Lung (tissue), 12 donors: ENCODE data around the gene BEST1. TPM values are rescaled to one million over a fixed set of nuclear protein-coding genes. Genes with fewer than 3 reads are reported as not detected.

ENCODE experiments used
- ATAC-seq: fragments of 200-7000 bp; cut with Tn5 transposase; one replicate; pipeline ENCODE4 v1.9.1; 2020; ENCODE audit warnings: moderate number of reproducible peaks; ENCODE audit not compliant: insufficient read depth, low FRiP score
- DNase-seq, 3 donors: peaks; one replicate each; pipeline ENCODE4 v3.0.0-alpha.2; 2013 to 2017
- H3K27ac ChIP-seq, 2 donors: one replicate each; pipeline ENCODE4 v1.5.1; 2013; ENCODE audit warnings: mild to moderate bottlenecking in 2 of 2, moderate library complexity in 2 of 2, control low read depth in 1 of 2, inconsistent platforms in 1 of 2, low read depth in 1 of 2, low read length in 1 of 2
- H3K27me3 ChIP-seq, 3 donors: one replicate each; pipeline ENCODE4 v1.5.1; 2013; ENCODE audit warnings: low read length in 2 of 3; ENCODE audit not compliant: control insufficient read depth in 3 of 3, insufficient read depth in 3 of 3
- H3K36me3 ChIP-seq, 4 donors: one replicate each; pipeline ENCODE4 v1.5.1; 2013; ENCODE audit warnings: low read length in 4 of 4, mild to moderate bottlenecking in 1 of 4, moderate library complexity in 1 of 4; ENCODE audit not compliant: control insufficient read depth in 4 of 4, insufficient read depth in 4 of 4
- H3K4me1 ChIP-seq, 5 donors: one replicate each; pipeline ENCODE4 v1.5.1; 2013; ENCODE audit warnings: low read length in 5 of 5, mild to moderate bottlenecking in 2 of 5, moderate library complexity in 1 of 5; ENCODE audit not compliant: control insufficient read depth in 5 of 5, insufficient read depth in 5 of 5
- H3K4me3 ChIP-seq: one replicate; pipeline ENCODE4 v1.5.1; 2013; ENCODE audit warnings: mild to moderate bottlenecking, control low read depth, moderate library complexity
- H3K9ac ChIP-seq, 2 donors: one replicate each; pipeline ENCODE4 v1.5.1; 2013; ENCODE audit warnings: low read length in 2 of 2, control low read depth in 1 of 2; ENCODE audit not compliant: insufficient read depth in 1 of 2
- H3K9me3 ChIP-seq, 4 donors: one replicate each; pipeline ENCODE4 v1.5.1; 2013; ENCODE audit warnings: low read length in 3 of 4, mild to moderate bottlenecking in 1 of 4, moderate library complexity in 1 of 4; ENCODE audit not compliant: control insufficient read depth in 4 of 4, insufficient read depth in 3 of 4
- WGBS, 2 donors: extraction: QIAGEN DNeasy Blood & Tissue Kit; methylation state at CpG; one replicate each; pipeline ENCODE4 v1.1.7; 2013; 5-methylcytosine and 5-hydroxymethylcytosine counted together
- polyA plus RNA-seq, 2 donors: library from polyadenylated mRNA; stranded (reverse); fragments of 200-250 nt; gene quantifications; one replicate each; pipeline ENCODE4 v1.2.1, GENCODE V29; 2013
- total RNA-seq, 2 donors: library from RNA; depleted of rRNA in 1 of 2; stranded (reverse); fragments of >200 nt in 1 of 2; gene quantifications; one replicate each; pipeline ENCODE4 v1.2.1, GENCODE V29; 2014 to 2021
- TF ChIP-seq, protein P1 (sequence below): IDR thresholded peaks from 2 replicates; pipeline ENCODE4 v1.5.1; 2012; ENCODE audit warnings: mild to moderate bottlenecking; ENCODE audit errors: control extremely low read depth, extremely low read depth
- donor health status: control.
- donor health status: control.
- donor health status: Bipolar disorder and iron deficiency.
- donor health status: healthy.
- donor health status: DM: yes; HTN: yes; CAD: no.

The BEST1 gene
- total and polyA plus RNA-seq, 4 donors = 4.9 to 27.3 (median 11.3) TPM

DNA sequence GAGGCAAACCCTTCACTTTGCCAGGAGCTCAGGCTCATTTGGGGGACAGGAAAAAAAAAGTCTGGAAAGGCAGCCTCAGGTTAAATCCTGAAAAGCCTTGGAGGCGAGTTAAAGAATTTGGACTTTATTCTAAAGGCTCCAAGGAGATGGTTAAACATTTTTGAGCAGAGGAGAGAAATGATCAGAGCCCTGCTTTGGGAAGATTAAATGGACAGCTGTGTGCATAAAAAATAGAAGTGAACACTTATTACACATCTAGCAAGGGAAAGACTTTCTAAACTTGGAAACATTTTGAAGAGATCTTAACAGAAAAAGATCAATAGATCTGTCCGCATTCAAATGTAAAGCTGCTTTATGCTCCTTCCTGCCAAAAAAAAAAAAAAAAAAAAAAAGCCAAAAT lies 24.4 kb upstream of the BEST1 start:
- Histone ChIP-seq H3K4me3 (no peak overlapping the region), H3K27ac (no peak overlapping the region), H3K27me3 (no peaks in the 10 kb centered on the region), H3K4me1 (peaks cover 0 to 19% (median 14%) of the 10 kb centered on the region in 5 donors), H3K9ac (no peak overlapping the region), H3K36me3 (no peaks in the 10 kb centered on the region), H3K9me3 (no peaks in the 10 kb centered on the region)
- DNase-seq (no peak), ATAC-seq (no peak)
- TF ChIP-seq, protein P1, sequence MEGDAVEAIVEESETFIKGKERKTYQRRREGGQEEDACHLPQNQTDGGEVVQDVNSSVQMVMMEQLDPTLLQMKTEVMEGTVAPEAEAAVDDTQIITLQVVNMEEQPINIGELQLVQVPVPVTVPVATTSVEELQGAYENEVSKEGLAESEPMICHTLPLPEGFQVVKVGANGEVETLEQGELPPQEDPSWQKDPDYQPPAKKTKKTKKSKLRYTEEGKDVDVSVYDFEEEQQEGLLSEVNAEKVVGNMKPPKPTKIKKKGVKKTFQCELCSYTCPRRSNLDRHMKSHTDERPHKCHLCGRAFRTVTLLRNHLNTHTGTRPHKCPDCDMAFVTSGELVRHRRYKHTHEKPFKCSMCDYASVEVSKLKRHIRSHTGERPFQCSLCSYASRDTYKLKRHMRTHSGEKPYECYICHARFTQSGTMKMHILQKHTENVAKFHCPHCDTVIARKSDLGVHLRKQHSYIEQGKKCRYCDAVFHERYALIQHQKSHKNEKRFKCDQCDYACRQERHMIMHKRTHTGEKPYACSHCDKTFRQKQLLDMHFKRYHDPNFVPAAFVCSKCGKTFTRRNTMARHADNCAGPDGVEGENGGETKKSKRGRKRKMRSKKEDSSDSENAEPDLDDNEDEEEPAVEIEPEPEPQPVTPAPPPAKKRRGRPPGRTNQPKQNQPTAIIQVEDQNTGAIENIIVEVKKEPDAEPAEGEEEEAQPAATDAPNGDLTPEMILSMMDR = no peak
- 92 to 98% methylated on average over 2 of the region's 2 CpGs for WGBS, 2 donors

DNA sequence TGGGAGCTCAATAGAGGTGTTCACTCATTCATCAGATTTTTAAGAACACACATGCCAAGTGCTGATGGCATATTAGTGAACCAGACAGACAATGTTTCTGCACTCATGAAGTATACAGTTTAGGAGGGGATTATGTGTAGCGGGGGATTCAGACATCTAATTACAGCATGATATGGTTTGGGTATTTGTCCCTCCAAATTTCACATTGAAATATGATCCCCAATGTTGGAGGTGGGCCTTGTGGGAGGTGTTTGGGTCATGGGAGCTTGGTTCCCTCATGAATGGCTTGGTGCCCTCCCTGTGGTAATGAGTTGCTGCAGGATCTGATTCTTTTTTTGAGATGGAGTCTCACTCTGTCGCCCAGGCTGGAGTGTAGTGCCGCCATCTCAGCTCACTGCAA lies 23.9 kb upstream of the BEST1 start:
- H3K4me1 ChIP-seq = peaks cover 0 to 19% (median 14%) of the 10 kb centered on the region in 5 donors
- H3K36me3 ChIP-seq = no peaks in the 10 kb centered on the region
- H3K27ac ChIP-seq = no peak overlapping the region
- H3K9me3 ChIP-seq = no peaks in the 10 kb centered on the region
- ATAC-seq (no peak), DNase-seq (no peak)
- 94 to 96% methylated on average over 3 of the region's 3 CpGs for WGBS, 2 donors
- TF ChIP-seq, protein P1 = no peak
- no peaks in the 10 kb centered on the region for H3K27me3 ChIP-seq
- H3K4me3 ChIP-seq = no peak overlapping the region
- H3K9ac ChIP-seq = no peak overlapping the region

DNA sequence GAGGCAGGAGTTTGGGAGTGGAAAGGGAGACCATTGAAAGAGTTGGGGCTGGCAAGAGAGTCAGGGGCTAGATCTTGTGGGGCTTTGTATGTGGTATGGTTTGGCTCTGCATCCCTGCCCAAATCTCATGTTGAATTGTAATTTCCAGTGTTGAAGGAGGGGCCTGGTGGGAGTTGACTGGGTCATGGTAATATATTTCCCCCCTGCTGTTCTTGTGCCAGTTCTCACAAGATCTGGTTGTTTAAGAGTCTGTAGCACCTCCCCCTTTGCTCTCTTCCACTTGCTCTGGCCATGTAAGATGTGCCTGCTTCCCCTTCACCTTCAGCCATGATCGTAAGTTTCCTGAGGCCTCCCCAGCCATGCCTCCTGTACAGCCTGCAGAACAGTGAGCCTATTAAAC lies 22.6 kb upstream of the BEST1 start:
- no peak for ATAC-seq
- 91 to 96% methylated on average over 1 of the region's 1 CpG for WGBS, 2 donors
- H3K4me1 ChIP-seq = peaks cover 0 to 17% (median 14%) of the 10 kb centered on the region in 5 donors
- no peak overlapping the region for H3K4me3 ChIP-seq
- H3K27me3 ChIP-seq = no peaks in the 10 kb centered on the region
- no peaks in the 10 kb centered on the region for H3K9me3 ChIP-seq
- H3K9ac ChIP-seq = no peak overlapping the region
- no peak for DNase-seq
- no peak overlapping the region for H3K27ac ChIP-seq
- TF ChIP-seq, protein P1 = no peak
- no peaks in the 10 kb centered on the region for H3K36me3 ChIP-seq

DNA sequence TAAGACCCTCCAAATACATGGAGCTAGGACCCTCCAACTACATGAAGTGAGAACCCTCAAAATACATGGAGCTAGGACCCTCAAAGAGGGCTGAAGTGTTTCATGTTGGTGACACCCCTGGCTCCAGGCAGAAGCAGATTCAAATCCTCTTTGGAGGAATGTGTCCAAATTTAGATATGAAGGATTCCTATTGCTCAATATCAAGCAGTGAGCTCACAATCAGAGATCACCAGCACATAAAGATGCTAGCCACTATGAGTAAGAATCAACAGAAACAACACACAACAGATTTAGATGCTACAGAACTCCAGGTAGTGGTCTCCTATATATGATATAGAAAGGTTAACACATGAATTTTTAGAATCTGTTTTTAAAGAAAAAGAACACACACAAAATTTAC lies 21.5 kb upstream of the BEST1 start:
- TF ChIP-seq, protein P1 = no peak
- no peaks in the 10 kb centered on the region for H3K9me3 ChIP-seq
- H3K4me3 ChIP-seq = no peak overlapping the region
- no peaks in the 10 kb centered on the region for H3K36me3 ChIP-seq
- no peaks in the 10 kb centered on the region for H3K27me3 ChIP-seq
- no peak overlapping the region for H3K9ac ChIP-seq
- H3K4me1 ChIP-seq = peaks cover 0 to 6% (median 3%) of the 10 kb centered on the region in 5 donors
- DNase-seq (no peak), ATAC-seq (no peak)
- no peak overlapping the region for H3K27ac ChIP-seq
